ENCODE data around the gene GOT2.

Gene GOT2

DNA sequence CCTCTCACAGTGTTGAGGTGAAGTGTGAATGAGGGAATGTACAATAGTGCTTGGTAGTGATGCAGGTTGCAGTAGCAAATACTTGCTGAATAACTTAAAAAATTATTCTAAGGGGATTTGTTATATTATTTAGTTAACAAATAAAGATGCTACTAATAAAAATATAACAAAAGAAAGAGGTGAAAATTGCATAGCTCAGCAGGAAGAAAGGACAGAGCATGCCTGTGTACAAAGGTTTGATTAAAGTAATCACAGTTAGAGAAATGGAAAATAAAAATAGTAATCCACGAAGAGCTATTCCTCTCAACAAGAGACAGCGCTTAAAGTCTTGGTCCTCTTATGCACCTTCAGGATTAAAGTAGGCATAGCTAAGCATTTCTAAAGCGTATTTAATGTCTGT, 11.0 kb downstream of the GOT2 start:
- H3K4me3 ChIP-seq (ENCODE audit: low read depth, low read length), result no peak overlapping the region
- in situ Hi-C loops (cut with HindIII; ENCODE audit: low sequenced_read_pairs), result no loop called here
- DNase-seq (ENCODE audit: low read depth), result no peak
- TF ChIP-seq, protein P1, sequence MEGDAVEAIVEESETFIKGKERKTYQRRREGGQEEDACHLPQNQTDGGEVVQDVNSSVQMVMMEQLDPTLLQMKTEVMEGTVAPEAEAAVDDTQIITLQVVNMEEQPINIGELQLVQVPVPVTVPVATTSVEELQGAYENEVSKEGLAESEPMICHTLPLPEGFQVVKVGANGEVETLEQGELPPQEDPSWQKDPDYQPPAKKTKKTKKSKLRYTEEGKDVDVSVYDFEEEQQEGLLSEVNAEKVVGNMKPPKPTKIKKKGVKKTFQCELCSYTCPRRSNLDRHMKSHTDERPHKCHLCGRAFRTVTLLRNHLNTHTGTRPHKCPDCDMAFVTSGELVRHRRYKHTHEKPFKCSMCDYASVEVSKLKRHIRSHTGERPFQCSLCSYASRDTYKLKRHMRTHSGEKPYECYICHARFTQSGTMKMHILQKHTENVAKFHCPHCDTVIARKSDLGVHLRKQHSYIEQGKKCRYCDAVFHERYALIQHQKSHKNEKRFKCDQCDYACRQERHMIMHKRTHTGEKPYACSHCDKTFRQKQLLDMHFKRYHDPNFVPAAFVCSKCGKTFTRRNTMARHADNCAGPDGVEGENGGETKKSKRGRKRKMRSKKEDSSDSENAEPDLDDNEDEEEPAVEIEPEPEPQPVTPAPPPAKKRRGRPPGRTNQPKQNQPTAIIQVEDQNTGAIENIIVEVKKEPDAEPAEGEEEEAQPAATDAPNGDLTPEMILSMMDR (IDR thresholded peaks at IDR 0.05; ENCODE audit: low read depth, low read length, missing control alignments), result no peak

DNA sequence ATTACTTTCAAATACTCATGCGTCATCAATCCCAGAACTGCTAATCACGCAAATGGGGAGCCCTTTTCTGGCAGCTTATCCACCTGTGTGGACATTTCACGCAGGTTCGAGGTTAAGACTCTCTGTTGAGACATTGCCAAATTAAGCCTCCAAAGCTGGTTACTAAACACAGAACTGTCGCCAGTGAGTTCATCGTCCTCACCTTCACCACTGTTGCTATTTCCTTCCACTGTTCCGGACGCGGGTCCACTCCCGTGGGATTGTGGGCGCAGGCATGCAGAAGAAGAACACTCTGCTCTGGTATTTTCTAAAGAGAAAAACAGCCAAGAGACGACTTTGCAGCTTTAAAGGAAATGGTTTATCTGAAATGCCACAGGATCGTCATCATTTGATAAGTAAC, 16.1 kb downstream of the GOT2 start:
- no peak for DNase-seq (ENCODE audit: low read depth)
- no peak overlapping the region for H3K4me3 ChIP-seq (ENCODE audit: low read depth, low read length)
- TF ChIP-seq, protein P1 (IDR thresholded peaks at IDR 0.05; ENCODE audit: low read depth, low read length, missing control alignments), result no peak
- in situ Hi-C loops (cut with HindIII; ENCODE audit: low sequenced_read_pairs), result no loop called here

DNA sequence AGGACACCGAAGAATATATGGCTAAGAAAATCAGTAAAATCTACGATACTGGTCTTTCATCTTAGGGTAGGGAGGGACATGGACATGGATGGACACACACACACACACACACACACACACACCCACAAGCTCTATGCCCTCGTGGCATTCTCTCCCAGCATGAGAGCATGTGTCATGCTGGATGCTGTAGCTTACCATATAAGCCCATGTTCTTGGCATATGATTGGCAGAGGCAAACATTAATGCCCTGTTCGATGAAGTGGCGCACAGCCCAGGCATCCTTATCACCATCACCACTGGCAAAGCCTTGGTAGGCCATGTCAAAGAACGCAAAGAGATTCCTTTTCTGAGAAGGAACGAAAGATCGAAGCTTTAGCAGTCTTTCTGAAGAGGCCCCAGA, 17.6 kb downstream of the GOT2 start:
- TF ChIP-seq, protein P1 (IDR thresholded peaks at IDR 0.05; ENCODE audit: low read depth, low read length, missing control alignments), result no peak
- in situ Hi-C loops (cut with HindIII; ENCODE audit: low sequenced_read_pairs), result no loop called here
- H3K4me3 ChIP-seq (ENCODE audit: low read depth, low read length), result no peak overlapping the region
- no peak for DNase-seq (ENCODE audit: low read depth)

DNA sequence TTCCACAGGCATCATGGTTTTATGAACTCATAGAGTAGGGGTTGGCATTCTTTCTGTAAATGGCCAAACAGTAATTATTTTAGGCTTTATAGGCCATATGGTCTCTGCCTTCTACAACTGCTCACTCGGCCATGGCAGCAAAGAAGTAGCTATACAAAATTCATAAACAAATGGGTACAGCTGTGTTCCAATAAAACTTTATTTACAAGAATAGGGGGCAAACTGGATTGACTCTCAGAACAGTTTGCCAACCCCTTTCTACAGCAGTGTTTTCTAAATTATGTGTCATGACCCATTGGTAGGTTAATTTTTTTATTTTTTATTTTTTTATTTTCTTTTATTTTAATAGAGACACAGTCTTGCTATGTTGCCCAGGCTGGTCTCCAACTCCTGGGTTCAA, 20.4 kb downstream of the GOT2 start:
- TF ChIP-seq, protein P1 (IDR thresholded peaks at IDR 0.05; ENCODE audit: low read depth, low read length, missing control alignments), result no peak
- no peak overlapping the region for H3K4me3 ChIP-seq (ENCODE audit: low read depth, low read length)
- DNase-seq (ENCODE audit: low read depth), result no peak
- in situ Hi-C loops (cut with HindIII; ENCODE audit: low sequenced_read_pairs), result no loop called here

DNA sequence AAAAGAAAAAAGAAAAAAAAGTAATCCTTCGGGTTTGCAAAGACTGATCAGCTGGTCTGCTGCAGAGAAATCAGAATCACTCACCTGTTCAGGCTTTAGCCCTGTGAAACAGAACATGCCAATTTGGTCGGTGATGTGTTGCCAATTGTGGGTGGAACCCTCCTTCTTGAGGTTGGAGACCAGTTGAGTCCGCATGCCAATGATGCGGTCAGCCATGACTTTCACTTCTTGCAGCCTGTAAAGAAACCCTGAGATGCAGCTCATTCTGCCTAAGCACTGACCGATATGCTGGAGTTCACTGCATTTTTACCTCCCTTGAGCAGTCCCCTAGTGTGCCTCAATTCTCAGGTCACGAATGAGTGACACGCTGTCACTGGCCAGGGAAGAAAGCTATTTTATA, 24.8 kb downstream of the GOT2 start:
- in situ Hi-C loops (cut with HindIII; ENCODE audit: low sequenced_read_pairs), result no loop called here
- TF ChIP-seq, protein P1 (IDR thresholded peaks at IDR 0.05; ENCODE audit: low read depth, low read length, missing control alignments), result no peak
- no peak overlapping the region for H3K4me3 ChIP-seq (ENCODE audit: low read depth, low read length)
- no peak for DNase-seq (ENCODE audit: low read depth)

DNA sequence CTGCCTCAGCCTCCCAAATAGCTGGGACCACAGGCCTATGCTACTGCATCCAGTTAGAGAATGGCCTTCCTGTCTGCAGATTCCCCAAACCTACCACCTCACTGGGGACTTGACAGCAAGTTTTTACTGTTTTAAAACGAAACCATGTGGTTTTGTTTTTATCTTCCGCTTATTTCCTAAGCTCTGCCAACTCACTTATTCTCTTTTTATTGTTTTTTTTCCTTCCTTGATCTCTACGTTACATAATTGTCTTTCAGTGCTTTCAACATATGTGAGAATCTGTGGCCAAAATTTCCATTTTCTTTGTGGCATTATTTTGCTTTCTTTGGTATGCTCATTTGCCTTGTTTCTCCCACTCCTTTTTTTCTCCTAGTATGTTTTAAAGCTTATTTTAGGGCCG, 35.0 kb downstream of the GOT2 start:
- DNase-seq (ENCODE audit: low read depth), result no peak
- in situ Hi-C loops (cut with HindIII; ENCODE audit: low sequenced_read_pairs), result no loop called here
- H3K4me3 ChIP-seq (ENCODE audit: low read depth, low read length), result no peak overlapping the region
- TF ChIP-seq, protein P1 (IDR thresholded peaks at IDR 0.05; ENCODE audit: low read depth, low read length, missing control alignments), result no peak

DNA sequence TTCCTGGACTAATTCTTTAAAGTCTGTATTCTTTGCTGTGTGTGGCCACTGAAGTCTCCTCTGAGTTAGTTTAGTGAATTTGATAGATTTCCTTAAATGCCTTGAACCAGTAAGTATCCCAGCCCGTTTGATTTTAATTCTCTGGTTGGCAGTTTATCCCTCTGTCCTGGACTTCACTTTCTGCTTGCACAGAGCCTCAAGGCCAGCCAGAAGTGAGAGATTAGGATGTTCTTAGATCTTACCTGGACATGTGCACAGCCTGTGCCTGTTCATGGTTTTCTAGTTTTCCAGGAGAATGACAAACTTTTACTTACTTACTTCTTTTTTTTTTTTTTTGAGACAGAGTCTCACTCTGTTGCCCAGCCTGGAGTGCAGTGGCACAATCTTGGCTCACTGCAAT, 38.7 kb downstream of the GOT2 start:
- TF ChIP-seq, protein P1 (IDR thresholded peaks at IDR 0.05; ENCODE audit: low read depth, low read length, missing control alignments), result no peak
- no peak overlapping the region for H3K4me3 ChIP-seq (ENCODE audit: low read depth, low read length)
- in situ Hi-C loops (cut with HindIII; ENCODE audit: low sequenced_read_pairs), result no loop called here
- no peak for DNase-seq (ENCODE audit: low read depth)

Measured in astrocyte of the cerebellum (primary cell).